ENCODE results near the gene RAB12.

DNA sequence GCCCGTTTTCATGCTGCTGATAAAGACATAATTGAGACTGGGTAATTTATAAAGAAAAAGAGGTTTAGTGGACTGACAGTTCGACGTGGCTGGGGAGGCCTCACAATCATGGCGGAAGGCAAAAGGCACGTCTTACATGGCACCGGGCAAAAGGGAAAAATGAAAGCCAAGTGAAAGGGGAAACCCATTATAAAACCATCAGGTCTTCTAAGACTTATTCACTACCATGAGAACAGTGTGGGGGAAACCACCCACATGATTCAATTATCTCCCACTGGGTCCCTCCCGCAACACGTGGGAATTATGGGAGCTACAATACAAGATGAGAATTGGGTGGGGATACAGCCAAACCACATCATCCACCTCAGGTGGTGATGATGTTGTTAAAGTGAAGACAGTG lies 3.3 kb upstream of the RAB12 start:
- TF ChIP-seq, protein P1, sequence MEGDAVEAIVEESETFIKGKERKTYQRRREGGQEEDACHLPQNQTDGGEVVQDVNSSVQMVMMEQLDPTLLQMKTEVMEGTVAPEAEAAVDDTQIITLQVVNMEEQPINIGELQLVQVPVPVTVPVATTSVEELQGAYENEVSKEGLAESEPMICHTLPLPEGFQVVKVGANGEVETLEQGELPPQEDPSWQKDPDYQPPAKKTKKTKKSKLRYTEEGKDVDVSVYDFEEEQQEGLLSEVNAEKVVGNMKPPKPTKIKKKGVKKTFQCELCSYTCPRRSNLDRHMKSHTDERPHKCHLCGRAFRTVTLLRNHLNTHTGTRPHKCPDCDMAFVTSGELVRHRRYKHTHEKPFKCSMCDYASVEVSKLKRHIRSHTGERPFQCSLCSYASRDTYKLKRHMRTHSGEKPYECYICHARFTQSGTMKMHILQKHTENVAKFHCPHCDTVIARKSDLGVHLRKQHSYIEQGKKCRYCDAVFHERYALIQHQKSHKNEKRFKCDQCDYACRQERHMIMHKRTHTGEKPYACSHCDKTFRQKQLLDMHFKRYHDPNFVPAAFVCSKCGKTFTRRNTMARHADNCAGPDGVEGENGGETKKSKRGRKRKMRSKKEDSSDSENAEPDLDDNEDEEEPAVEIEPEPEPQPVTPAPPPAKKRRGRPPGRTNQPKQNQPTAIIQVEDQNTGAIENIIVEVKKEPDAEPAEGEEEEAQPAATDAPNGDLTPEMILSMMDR (conservative IDR thresholded peaks at IDR 0.05): no peak
- TF ChIP-seq EZH2 (IDR thresholded peaks at IDR 0.05; ENCODE audit: low read depth): no peak
